KOPT-K1 (cell line): ENCODE data around the gene FBXW9.
A peak's percentile ranks its signal among the peaks of the same experiment; 100 is the strongest.
"Not testable (repeated sequence)": the region's sequence is repeated elsewhere in the genome, so short reads cannot be mapped to it uniquely, and the experiment has no call there.

Experiments
- H3K27ac ChIP-seq: fragments of 200-600 bp; sonication (generic); 2 replicates; pipeline ENCODE4 v1.5.1; 2016; ENCODE audit warnings: antibody characterized with exemption, mild to moderate bottlenecking, low read depth, low read length; ENCODE audit not compliant: poor library complexity, severe bottlenecking
- H3K36me3 ChIP-seq: fragments of 200-600 bp; sonication (generic); 2 replicates; pipeline ENCODE4 v1.5.1; 2017; ENCODE audit warnings: antibody characterized with exemption, mild to moderate bottlenecking, low read length, moderate library complexity; ENCODE audit not compliant: insufficient read depth
- H3K9me3 ChIP-seq: fragments of 200-600 bp; sonication (generic); 2 replicates; pipeline ENCODE4 v1.5.1; 2017; ENCODE audit warnings: antibody characterized with exemption, low read length, mild to moderate bottlenecking; ENCODE audit not compliant: insufficient read depth, poor library complexity, severe bottlenecking

The FBXW9 gene

GRCh38 chr19:12701596-12702282 lies 5.3 kb upstream of the FBXW9 start:
- H3K36me3 ChIP-seq = peaks cover 89% of the 10 kb centered on the region
- H3K27ac ChIP-seq = no peak overlapping the region
- no peaks in the 10 kb centered on the region for H3K9me3 ChIP-seq

GRCh38 chr19:12698138-12698537 lies 1.7 kb upstream of the FBXW9 start:
- H3K9me3 ChIP-seq = no peaks in the 10 kb centered on the region
- H3K27ac ChIP-seq = no peak overlapping the region
- H3K36me3 ChIP-seq = peaks cover 53% of the 10 kb centered on the region

GRCh38 chr19:12697425-12697824 lies 994 bp upstream of the FBXW9 start:
- Histone ChIP-seq H3K27ac (peak overlapping the region; percentile 68), H3K36me3 (peaks cover 46% of the 10 kb centered on the region)
- not testable (repeated sequence) for H3K9me3 ChIP-seq

- H3K27ac ChIP-seq = peak overlapping the region; percentile 68
Observed at GRCh38 chr19:12695997-12696365, 450 bp downstream of the FBXW9 start.

GRCh38 chr19:12695514-12695913 lies 917 bp downstream of the FBXW9 start:
- Histone ChIP-seq H3K36me3 (peaks cover 27% of the 10 kb centered on the region), H3K27ac (no peak overlapping the region), H3K9me3 (no peaks in the 10 kb centered on the region)

More at GRCh38 chr19:12695997-12696365, 450 bp downstream of the FBXW9 start:
- peaks cover 31% of the 10 kb centered on the region for H3K36me3 ChIP-seq
- no peaks in the 10 kb centered on the region for H3K9me3 ChIP-seq

- Histone ChIP-seq H3K9me3 (no peaks in the 10 kb centered on the region), H3K27ac (no peak overlapping the region), H3K36me3 (peaks cover 23% of the 10 kb centered on the region)
Observed at GRCh38 chr19:12695096-12695495, 1.3 kb downstream of the FBXW9 start.

- H3K9me3 ChIP-seq = no peaks in the 10 kb centered on the region
- peaks cover 19% of the 10 kb centered on the region for H3K36me3 ChIP-seq
- H3K27ac ChIP-seq = no peak overlapping the region
Observed at GRCh38 chr19:12694641-12695040, 1.8 kb downstream of the FBXW9 start.

GRCh38 chr19:12692960-12693359 lies 3.5 kb downstream of the FBXW9 start:
- H3K9me3 ChIP-seq = no peaks in the 10 kb centered on the region
- H3K36me3 ChIP-seq = peaks cover 7% of the 10 kb centered on the region
- no peak overlapping the region for H3K27ac ChIP-seq

GRCh38 chr19:12689581-12690216 lies 6.7 kb downstream of the FBXW9 start:
- H3K9me3 ChIP-seq = no peaks in the 10 kb centered on the region
- no peak overlapping the region for H3K27ac ChIP-seq
- H3K36me3 ChIP-seq = peaks cover 4% of the 10 kb centered on the region; the same call in 1 of the 2 replicates

GRCh38 chr19:12689012-12689411 lies 7.4 kb downstream of the FBXW9 start:
- Histone ChIP-seq H3K36me3 (peaks cover 4% of the 10 kb centered on the region; the same call in 1 of the 2 replicates), H3K27ac (no peak overlapping the region), H3K9me3 (no peaks in the 10 kb centered on the region)

- Histone ChIP-seq H3K36me3 (peaks cover 4% of the 10 kb centered on the region; the same call in 1 of the 2 replicates), H3K27ac (no peak within 1 kb of the TSS), H3K9me3 (no peaks in the 10 kb centered on the region)
Observed at GRCh38 chr19:12687496-12688196, 8.8 kb downstream of the FBXW9 start, which contains the start of gene GNG14. Gene GNG14 (plus strand): TSS chr19:12687998. CDS start chr19:12688049, 51 bp downstream.

- Histone ChIP-seq H3K27ac (no peak overlapping the region), H3K36me3 (peaks cover 4% of the 10 kb centered on the region; the same call in 1 of the 2 replicates), H3K9me3 (no peaks in the 10 kb centered on the region)
Observed at GRCh38 chr19:12685831-12686230, 10.6 kb downstream of the FBXW9 start.

GRCh38 chr19:12681074-12681987 lies 15.1 kb downstream of the FBXW9 start, which contains the start of gene DHPS:
Gene DHPS (minus strand): TSS chr19:12681880. CDS start chr19:12681766, 114 bp downstream.
- Histone ChIP-seq H3K36me3 (peaks cover 40% of the 10 kb centered on the region), H3K27ac (peak within 1 kb of the TSS; percentile 98), H3K9me3 (no peaks in the 10 kb centered on the region)

GRCh38 chr19:12680034-12680433 lies 16.4 kb downstream of the FBXW9 start:
- Histone ChIP-seq H3K9me3 (no peaks in the 10 kb centered on the region), H3K27ac (no peak overlapping the region), H3K36me3 (peaks cover 53% of the 10 kb centered on the region)
